ENCODE measurements around the gene LRRC45. TPM values are rescaled to one million over a fixed set of nuclear protein-coding genes. Genes with fewer than 3 reads are reported as not detected.

The LRRC45 gene
- total RNA-seq, 1 donor from 2014 or later: 29.4 TPM

GRCh38 chr17:82078433-82078832 is 55.3 kb downstream of the LRRC45 start:
- H3K27me3 Mint-ChIP-seq: peaks cover 9% of the 10 kb centered on the region
- H3K4me3 Mint-ChIP-seq: no peak overlapping the region
- no peak overlapping the region for H3K27ac Mint-ChIP-seq
- DNase-seq (ENCODE audit: extremely low spot score, unreplicated experiment): no peak
- no peaks in the 10 kb centered on the region for H3K36me3 Mint-ChIP-seq
- no peaks in the 10 kb centered on the region for H3K4me1 Mint-ChIP-seq (ENCODE audit: unreplicated experiment)
- no peaks in the 10 kb centered on the region for H3K9me3 Mint-ChIP-seq
- TF ChIP-seq, protein P1, sequence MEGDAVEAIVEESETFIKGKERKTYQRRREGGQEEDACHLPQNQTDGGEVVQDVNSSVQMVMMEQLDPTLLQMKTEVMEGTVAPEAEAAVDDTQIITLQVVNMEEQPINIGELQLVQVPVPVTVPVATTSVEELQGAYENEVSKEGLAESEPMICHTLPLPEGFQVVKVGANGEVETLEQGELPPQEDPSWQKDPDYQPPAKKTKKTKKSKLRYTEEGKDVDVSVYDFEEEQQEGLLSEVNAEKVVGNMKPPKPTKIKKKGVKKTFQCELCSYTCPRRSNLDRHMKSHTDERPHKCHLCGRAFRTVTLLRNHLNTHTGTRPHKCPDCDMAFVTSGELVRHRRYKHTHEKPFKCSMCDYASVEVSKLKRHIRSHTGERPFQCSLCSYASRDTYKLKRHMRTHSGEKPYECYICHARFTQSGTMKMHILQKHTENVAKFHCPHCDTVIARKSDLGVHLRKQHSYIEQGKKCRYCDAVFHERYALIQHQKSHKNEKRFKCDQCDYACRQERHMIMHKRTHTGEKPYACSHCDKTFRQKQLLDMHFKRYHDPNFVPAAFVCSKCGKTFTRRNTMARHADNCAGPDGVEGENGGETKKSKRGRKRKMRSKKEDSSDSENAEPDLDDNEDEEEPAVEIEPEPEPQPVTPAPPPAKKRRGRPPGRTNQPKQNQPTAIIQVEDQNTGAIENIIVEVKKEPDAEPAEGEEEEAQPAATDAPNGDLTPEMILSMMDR (conservative IDR thresholded peaks at IDR 0.05): no peak

GRCh38 chr17:82079001-82079677 is 56.0 kb downstream of the LRRC45 start:
- Mint-ChIP-seq H3K27ac (no peak overlapping the region), H3K9me3 (no peaks in the 10 kb centered on the region), H3K4me3 (no peak overlapping the region), H3K36me3 (no peaks in the 10 kb centered on the region), H3K4me1 (ENCODE audit: unreplicated experiment) (no peaks in the 10 kb centered on the region), H3K27me3 (peaks cover 4% of the 10 kb centered on the region)
- TF ChIP-seq, protein P1 (conservative IDR thresholded peaks at IDR 0.05): no peak
- no peak for DNase-seq (ENCODE audit: extremely low spot score, unreplicated experiment)

DNA sequence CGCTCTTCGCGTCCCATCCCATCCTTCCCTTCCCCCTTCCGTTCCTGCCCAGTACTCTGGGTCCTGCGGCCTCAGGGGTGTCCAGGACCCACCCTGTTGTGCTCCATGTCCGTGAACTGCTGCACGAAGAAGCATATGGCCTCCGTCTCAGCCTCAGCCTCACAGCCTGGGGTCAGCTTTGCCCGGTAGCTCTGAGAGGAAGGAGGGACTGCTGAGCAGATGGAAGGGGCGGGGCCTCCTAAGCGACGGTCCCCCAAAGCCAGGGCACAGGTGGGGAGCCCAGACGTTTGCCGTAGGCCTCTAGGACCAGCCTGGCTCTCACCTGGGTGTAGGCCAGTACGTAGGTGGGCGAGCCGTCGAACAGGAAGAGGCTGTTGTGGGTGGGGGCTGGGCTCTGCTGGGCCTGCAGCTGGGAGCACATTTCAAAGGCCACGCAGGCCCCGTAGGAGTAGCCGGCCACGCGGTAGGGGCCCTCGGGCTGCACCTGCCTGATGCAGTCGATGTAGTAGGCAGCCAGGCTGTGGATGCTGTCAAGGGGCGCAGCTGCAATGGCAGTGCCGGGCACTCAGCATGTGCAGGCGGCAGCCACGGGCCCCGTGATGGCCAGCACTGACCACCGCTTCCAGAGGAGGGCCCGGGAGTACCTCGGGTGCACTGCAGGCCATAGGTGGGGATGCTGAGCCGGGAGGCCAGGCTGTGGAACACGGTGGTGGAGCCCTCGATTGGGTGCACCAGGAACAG is 57.1 kb downstream of the LRRC45 start:
- DNase-seq (ENCODE audit: extremely low spot score, unreplicated experiment): no peak
- TF ChIP-seq, protein P1 (conservative IDR thresholded peaks at IDR 0.05): no peak
- no peaks in the 10 kb centered on the region for H3K36me3 Mint-ChIP-seq
- no peak overlapping the region for H3K4me3 Mint-ChIP-seq
- no peaks in the 10 kb centered on the region for H3K27me3 Mint-ChIP-seq
- H3K27ac Mint-ChIP-seq: no peak overlapping the region
- no peaks in the 10 kb centered on the region for H3K4me1 Mint-ChIP-seq (ENCODE audit: unreplicated experiment)
- H3K9me3 Mint-ChIP-seq: no peaks in the 10 kb centered on the region

Other genes with a start within 250 kb of the LRRC45 start
- 1.2 and 1.7 TPM in 2 replicates for gene GCGR, start 219.2 kb upstream of the LRRC45 start, total RNA-seq (ENCODE audit: low replicate concordance)
- gene MCRIP1, start 190.0 kb upstream of the LRRC45 start, total RNA-seq (ENCODE audit: low replicate concordance): 54.2 and 101 TPM in 2 replicates
- not detected in 2 replicates for gene PPP1R27, start 188.3 kb upstream of the LRRC45 start, total RNA-seq (ENCODE audit: low replicate concordance)
- gene P4HB, start 162.8 kb upstream of the LRRC45 start, total RNA-seq (ENCODE audit: low replicate concordance): 555 and 815 TPM in 2 replicates
- 250 and 264 TPM in 2 replicates for gene ARHGDIA, start 152.0 kb upstream of the LRRC45 start, total RNA-seq (ENCODE audit: low replicate concordance)
- gene ALYREF, start 131.7 kb upstream of the LRRC45 start, total RNA-seq (ENCODE audit: low replicate concordance): 102 and 124 TPM in 2 replicates
- gene ANAPC11, start 131.6 kb upstream of the LRRC45 start, total RNA-seq (ENCODE audit: low replicate concordance): 136 and 140 TPM in 2 replicates
- gene NPB, start 121.1 kb upstream of the LRRC45 start, total RNA-seq (ENCODE audit: low replicate concordance): 0.64 and 2.5 TPM in 2 replicates
- gene PCYT2, start 111.9 kb upstream of the LRRC45 start, total RNA-seq (ENCODE audit: low replicate concordance): 46.8 and 50.4 TPM in 2 replicates
- gene SIRT7, start 105.1 kb upstream of the LRRC45 start, total RNA-seq (ENCODE audit: low replicate concordance): 29.9 and 46.0 TPM in 2 replicates
- 22.4 and 30.0 TPM in 2 replicates for gene MAFG, start 95.6 kb upstream of the LRRC45 start, total RNA-seq (ENCODE audit: low replicate concordance)
- gene PYCR1, start 86.0 kb upstream of the LRRC45 start, total RNA-seq (ENCODE audit: low replicate concordance): 110 and 127 TPM in 2 replicates
- gene MYADML2, start 76.1 kb upstream of the LRRC45 start, total RNA-seq (ENCODE audit: low replicate concordance): not detected in 2 replicates
- 1.9 and 3.2 TPM in 2 replicates for gene NOTUM, start 62.1 kb upstream of the LRRC45 start, total RNA-seq (ENCODE audit: low replicate concordance)
- 31.5 and 35.6 TPM in 2 replicates for gene ASPSCR1, start 45.7 kb upstream of the LRRC45 start, total RNA-seq (ENCODE audit: low replicate concordance)
- gene CENPX, start 427 bp upstream of the LRRC45 start, total RNA-seq (ENCODE audit: low replicate concordance): 60.4 and 69.3 TPM in 2 replicates
- 41.7 and 51.7 TPM in 2 replicates for gene RAC3, start 8.4 kb downstream of the LRRC45 start, total RNA-seq (ENCODE audit: low replicate concordance)
- gene DCXR, start 14.4 kb downstream of the LRRC45 start, total RNA-seq (ENCODE audit: low replicate concordance): 158 and 175 TPM in 2 replicates
- gene RFNG, start 28.5 kb downstream of the LRRC45 start, total RNA-seq (ENCODE audit: low replicate concordance): 35.9 and 43.4 TPM in 2 replicates
- gene GPS1, start 28.6 kb downstream of the LRRC45 start, total RNA-seq (ENCODE audit: low replicate concordance): 111 and 112 TPM in 2 replicates
- 97.0 and 97.1 TPM in 2 replicates for gene DUS1L, start 42.5 kb downstream of the LRRC45 start, total RNA-seq (ENCODE audit: low replicate concordance)
- gene FASN, start 74.9 kb downstream of the LRRC45 start, total RNA-seq (ENCODE audit: low replicate concordance): 228 and 326 TPM in 2 replicates
- gene CCDC57, start 189.5 kb downstream of the LRRC45 start, total RNA-seq (ENCODE audit: low replicate concordance): 33.5 and 58.7 TPM in 2 replicates
- 27.8 and 29.8 TPM in 2 replicates for gene SLC16A3, start 205.7 kb downstream of the LRRC45 start, total RNA-seq (ENCODE audit: low replicate concordance)